Panc1 (cell line): Measurements from ENCODE around the gene HPCAL1. TPM values are rescaled to one million over a fixed set of nuclear protein-coding genes. Genes with fewer than 3 reads are reported as not detected.
"Not testable (repeated sequence)": the region's sequence is repeated elsewhere in the genome, so short reads cannot be mapped to it uniquely, and the experiment has no call there.

Experiments used
- ATAC-seq: fragments of 200-7000 bp; cut with Tn5 transposase; 2 replicates; pipeline ENCODE4 v1.9.1; 2020; ENCODE audit warnings: mild to moderate bottlenecking, moderate library complexity
- BruUV-seq: library from RNA; stranded (reverse); fragments of 400-500 nt; replicated peaks from 2 replicates; lab custom pipeline; 2021; lab: Mats Ljungman, UMichigan
- CTCF ChIA-PET: fragments of 300-600 bp; sonication (Branson Sonifier 250); formaldehyde crosslinking; loops from one replicate; lab custom pipeline; 2022; ENCODE audit warnings: antibody characterized with exemption; lab: Charles Lee
- POLR2A ChIA-PET: fragments of 300-600 bp; sonication (Branson Sonifier 250); formaldehyde crosslinking; loops from one replicate; lab custom pipeline; 2022; ENCODE audit warnings: antibody characterized with exemption; lab: Charles Lee
- DNase-seq: peaks from one replicate; pipeline ENCODE4 v3.0.0-alpha.2; 2010; ENCODE audit warnings: low read depth, low spot score
- H3K27ac ChIP-seq: 2 replicates; pipeline ENCODE4 v1.5.1; 2011; ENCODE audit warnings: mild to moderate bottlenecking, low read length, inconsistent platforms
- H3K27me3 ChIP-seq: fragments of 200-500 bp; sonication (Bioruptor generic); 2 replicates; pipeline ENCODE4 v1.6.0; 2014; ENCODE audit warnings: low read length, inconsistent platforms; ENCODE audit not compliant: control insufficient read depth, insufficient read depth
- H3K36me3 ChIP-seq: fragments of 200-500 bp; sonication (Bioruptor generic); 2 replicates; pipeline ENCODE4 v1.5.1; 2014; ENCODE audit warnings: inconsistent platforms, mild to moderate bottlenecking, low read length, moderate library complexity; ENCODE audit not compliant: control insufficient read depth, insufficient read depth
- H3K4me1 ChIP-seq: 2 replicates; pipeline ENCODE4 v1.5.1; 2011; ENCODE audit warnings: inconsistent platforms, mild to moderate bottlenecking, low read length, moderate library complexity; ENCODE audit not compliant: control insufficient read depth, insufficient read depth
- H3K4me3 ChIP-seq, 2 experiments: 2 replicates each; pipeline ENCODE4 v1.5.1; 2011 to 2012; ENCODE audit warnings: low read depth in 2 of 2, low read length in 2 of 2, mild to moderate bottlenecking in 2 of 2, inconsistent platforms in 1 of 2, moderate library complexity in 1 of 2
- H3K9me3 ChIP-seq: fragments of 200-500 bp; sonication (Bioruptor generic); 2 replicates; pipeline ENCODE4 v1.5.1; 2014; ENCODE audit warnings: low read depth, mild to moderate bottlenecking, inconsistent platforms, low read length, moderate library complexity; ENCODE audit not compliant: control insufficient read depth, insufficient read depth
- POLR2AphosphoS5 ChIP-seq: IDR thresholded peaks from 2 replicates; pipeline ENCODE4 v1.6.1; 2012; ENCODE audit warnings: mild to moderate bottlenecking, low read depth, low read length, moderate library complexity
- SIN3A ChIP-seq: IDR thresholded peaks from 2 replicates; pipeline ENCODE4 v1.6.1; 2012; ENCODE audit warnings: low read depth, mild to moderate bottlenecking, low read length, moderate library complexity, borderline replicate concordance; ENCODE audit not compliant: insufficient read depth
- TCF7L2 ChIP-seq: IDR thresholded peaks from 2 replicates; pipeline ENCODE4 v1.6.1; 2011; ENCODE audit warnings: mild to moderate bottlenecking, low read depth, low read length, inconsistent platforms
- in situ Hi-C: cut with HindIII; loops from 2 replicates; pipeline ENCODE4 v1.10.0; 2016; ENCODE audit warnings: low sequenced_read_pairs, low pct_unique_long_range_greater_than_20kb
- intact Hi-C: fragments of 100-400 bp; cut with micrococcal nuclease; formaldehyde crosslinking; loops from one replicate; pipeline ENCODE4 v1.10.0; 2022; ENCODE audit not compliant: unreplicated experiment
- total RNA-seq: library from RNA; stranded (reverse); gene quantifications from one replicate; pipeline ENCODE4 v1.2.1, GENCODE V29; 2021; ENCODE audit not compliant: unreplicated experiment
- TF ChIP-seq, protein P1 (sequence below), 2 experiments: IDR thresholded peaks; 2 replicates each; pipeline ENCODE4 v1.6.1; 2011 to 2012; ENCODE audit warnings: low read depth in 2 of 2, control low read depth in 1 of 2, low read length in 1 of 2, mild to moderate bottlenecking in 1 of 2, moderate library complexity in 1 of 2; ENCODE audit not compliant: insufficient read depth in 1 of 2
- TF ChIP-seq, protein P2 (sequence below): fragments of 450-650 bp; IDR thresholded peaks from 2 replicates; pipeline ENCODE4 v1.5.1; 2017; ENCODE audit warnings: mild to moderate bottlenecking

HPCAL1 gene
- total RNA-seq, 1 experiment from 2014 or later = 234 TPM

DNA sequence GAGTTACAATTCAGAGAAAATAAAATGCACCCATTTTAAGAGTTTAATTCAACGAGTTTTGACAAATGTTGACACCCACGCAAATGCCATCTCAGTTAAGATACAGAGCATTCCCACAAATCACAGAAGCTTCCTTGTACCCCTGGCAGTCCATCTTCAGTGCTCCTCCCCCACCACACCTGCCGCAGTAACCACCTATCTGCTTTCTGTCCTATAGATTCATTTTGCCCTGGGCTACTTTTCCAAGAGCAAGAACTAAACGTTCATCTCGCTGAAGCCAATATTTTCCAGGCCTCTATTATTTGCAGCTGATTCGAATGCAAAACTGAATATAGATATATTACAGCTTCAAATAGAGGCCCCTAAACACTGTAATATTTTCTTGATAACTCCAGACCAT, 13.4 kb upstream of the HPCAL1 start:
- BruUV-seq = no TSS peak
- DNase-seq (no peak), ATAC-seq (no peak)
- intact Hi-C loops (no loop called here), in situ Hi-C loops (no loop called here)
- peaks cover 49% of the 10 kb centered on the region for H3K4me1 ChIP-seq
- no peaks in the 10 kb centered on the region for H3K27me3 ChIP-seq
- POLR2A ChIA-PET = interaction anchor here (0.5 kb wide), 2 partner anchors 8 to 13 kb away, joined by 7 read pairs; no protein-coding TSS in a partner anchor
- no peaks in the 10 kb centered on the region; the same call in 1 of the 2 replicates for H3K9me3 ChIP-seq
- CTCF ChIA-PET = interaction anchor here (0.7 kb wide), 1 partner anchor 147 kb away, joined by 3 read pairs; no protein-coding TSS in a partner anchor
- TF ChIP-seq, protein P1, sequence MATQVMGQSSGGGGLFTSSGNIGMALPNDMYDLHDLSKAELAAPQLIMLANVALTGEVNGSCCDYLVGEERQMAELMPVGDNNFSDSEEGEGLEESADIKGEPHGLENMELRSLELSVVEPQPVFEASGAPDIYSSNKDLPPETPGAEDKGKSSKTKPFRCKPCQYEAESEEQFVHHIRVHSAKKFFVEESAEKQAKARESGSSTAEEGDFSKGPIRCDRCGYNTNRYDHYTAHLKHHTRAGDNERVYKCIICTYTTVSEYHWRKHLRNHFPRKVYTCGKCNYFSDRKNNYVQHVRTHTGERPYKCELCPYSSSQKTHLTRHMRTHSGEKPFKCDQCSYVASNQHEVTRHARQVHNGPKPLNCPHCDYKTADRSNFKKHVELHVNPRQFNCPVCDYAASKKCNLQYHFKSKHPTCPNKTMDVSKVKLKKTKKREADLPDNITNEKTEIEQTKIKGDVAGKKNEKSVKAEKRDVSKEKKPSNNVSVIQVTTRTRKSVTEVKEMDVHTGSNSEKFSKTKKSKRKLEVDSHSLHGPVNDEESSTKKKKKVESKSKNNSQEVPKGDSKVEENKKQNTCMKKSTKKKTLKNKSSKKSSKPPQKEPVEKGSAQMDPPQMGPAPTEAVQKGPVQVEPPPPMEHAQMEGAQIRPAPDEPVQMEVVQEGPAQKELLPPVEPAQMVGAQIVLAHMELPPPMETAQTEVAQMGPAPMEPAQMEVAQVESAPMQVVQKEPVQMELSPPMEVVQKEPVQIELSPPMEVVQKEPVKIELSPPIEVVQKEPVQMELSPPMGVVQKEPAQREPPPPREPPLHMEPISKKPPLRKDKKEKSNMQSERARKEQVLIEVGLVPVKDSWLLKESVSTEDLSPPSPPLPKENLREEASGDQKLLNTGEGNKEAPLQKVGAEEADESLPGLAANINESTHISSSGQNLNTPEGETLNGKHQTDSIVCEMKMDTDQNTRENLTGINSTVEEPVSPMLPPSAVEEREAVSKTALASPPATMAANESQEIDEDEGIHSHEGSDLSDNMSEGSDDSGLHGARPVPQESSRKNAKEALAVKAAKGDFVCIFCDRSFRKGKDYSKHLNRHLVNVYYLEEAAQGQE (IDR thresholded peaks at IDR 0.05; ENCODE audit: insufficient read depth in 1 of 2, low read depth in 2 of 2, low read length in 1 of 2) = no peak
- TF ChIP-seq POLR2AphosphoS5 (no peak), SIN3A (no peak), TCF7L2 (no peak)
- TF ChIP-seq, protein P2, sequence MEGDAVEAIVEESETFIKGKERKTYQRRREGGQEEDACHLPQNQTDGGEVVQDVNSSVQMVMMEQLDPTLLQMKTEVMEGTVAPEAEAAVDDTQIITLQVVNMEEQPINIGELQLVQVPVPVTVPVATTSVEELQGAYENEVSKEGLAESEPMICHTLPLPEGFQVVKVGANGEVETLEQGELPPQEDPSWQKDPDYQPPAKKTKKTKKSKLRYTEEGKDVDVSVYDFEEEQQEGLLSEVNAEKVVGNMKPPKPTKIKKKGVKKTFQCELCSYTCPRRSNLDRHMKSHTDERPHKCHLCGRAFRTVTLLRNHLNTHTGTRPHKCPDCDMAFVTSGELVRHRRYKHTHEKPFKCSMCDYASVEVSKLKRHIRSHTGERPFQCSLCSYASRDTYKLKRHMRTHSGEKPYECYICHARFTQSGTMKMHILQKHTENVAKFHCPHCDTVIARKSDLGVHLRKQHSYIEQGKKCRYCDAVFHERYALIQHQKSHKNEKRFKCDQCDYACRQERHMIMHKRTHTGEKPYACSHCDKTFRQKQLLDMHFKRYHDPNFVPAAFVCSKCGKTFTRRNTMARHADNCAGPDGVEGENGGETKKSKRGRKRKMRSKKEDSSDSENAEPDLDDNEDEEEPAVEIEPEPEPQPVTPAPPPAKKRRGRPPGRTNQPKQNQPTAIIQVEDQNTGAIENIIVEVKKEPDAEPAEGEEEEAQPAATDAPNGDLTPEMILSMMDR = no peak
- no peak overlapping the region for H3K4me3 ChIP-seq
- peak overlapping the region; percentile 55; the same call in 1 of the 2 replicates for H3K27ac ChIP-seq
- no peaks in the 10 kb centered on the region for H3K36me3 ChIP-seq

DNA sequence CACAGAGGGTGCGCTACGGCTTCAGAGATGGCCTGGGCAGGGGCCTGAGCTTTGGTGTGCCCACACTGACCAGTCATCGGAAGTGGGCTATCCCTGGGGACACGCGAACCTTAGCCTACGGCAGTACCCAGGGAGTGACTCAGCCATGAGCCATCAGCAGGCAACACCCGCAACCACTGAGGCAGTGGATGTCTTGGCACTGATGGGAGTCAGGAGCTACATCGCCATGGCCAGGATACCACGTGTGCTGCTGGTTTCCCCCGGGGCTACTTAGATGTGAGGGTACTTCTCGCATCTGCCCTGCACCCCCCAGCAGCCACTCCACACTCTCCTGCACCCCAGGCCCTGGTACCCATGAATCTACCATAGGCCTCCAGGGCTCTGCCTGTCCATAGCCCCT, 12.8 kb upstream of the HPCAL1 start:
- intact Hi-C loops (no loop called here), in situ Hi-C loops (no loop called here)
- ChIA-PET CTCF (no interaction called here), POLR2A (interaction anchor here (0.5 kb wide), 1 partner anchor 12 kb away, joined by 7 read pairs; no protein-coding TSS in a partner anchor)
- peak overlapping the region; percentile 29 for H3K27ac ChIP-seq
- no peaks in the 10 kb centered on the region for H3K27me3 ChIP-seq
- DNase-seq (peak; percentile 87), ATAC-seq (peak; percentile 52)
- no peaks in the 10 kb centered on the region for H3K36me3 ChIP-seq
- TF ChIP-seq SIN3A (no peak), POLR2AphosphoS5 (no peak), TCF7L2 (no peak)
- TF ChIP-seq, protein P2 = no peak
- TF ChIP-seq, protein P1 (IDR thresholded peaks at IDR 0.05; ENCODE audit: insufficient read depth in 1 of 2, low read depth in 2 of 2, low read length in 1 of 2) = no peak
- BruUV-seq = no TSS peak
- H3K4me3 ChIP-seq = no peak overlapping the region
- H3K9me3 ChIP-seq = no peaks in the 10 kb centered on the region; the same call in 1 of the 2 replicates
- peaks cover 43% of the 10 kb centered on the region for H3K4me1 ChIP-seq

DNA sequence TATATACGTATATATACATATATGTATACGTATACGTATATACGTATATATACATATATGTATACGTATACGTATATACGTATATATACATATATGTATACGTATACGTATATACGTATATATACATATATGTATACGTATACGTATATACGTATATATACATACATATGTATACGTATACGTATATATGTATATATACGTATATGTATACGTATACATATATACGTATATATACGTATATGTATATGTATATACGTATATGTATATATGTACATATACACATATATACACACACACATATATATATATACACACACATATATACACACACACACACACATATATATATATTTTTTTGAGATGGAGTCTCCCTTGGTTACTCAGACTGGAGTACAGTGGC, 11.3 kb upstream of the HPCAL1 start:
- ATAC-seq, DNase-seq, POLR2A ChIA-PET, BruUV-seq, H3K36me3 ChIP-seq, H3K27ac ChIP-seq, H3K4me3 ChIP-seq, H3K27me3 ChIP-seq, H3K9me3 ChIP-seq, in situ Hi-C loops, intact Hi-C loops: not testable (repeated sequence)
- CTCF ChIA-PET = interaction anchor here (1.2 kb wide), 1 partner anchor 10 kb away, joined by 3 read pairs; no protein-coding TSS in a partner anchor
- peaks cover 28% of the 10 kb centered on the region for H3K4me1 ChIP-seq
